Naive thymus-derived CD8-positive, alpha-beta T cell (primary cell): ENCODE data around the gene GALNT4. TPM values are rescaled to one million over a fixed set of nuclear protein-coding genes. Genes with fewer than 3 reads are reported as not detected.

Source experiments
- ATAC-seq, 2 donors: fragments of 150-1000 bp; cut with Tn5 transposase in 1 of 2; sonication (Bioruptor Pico), chemical (Tn5 transposase) in 1 of 2; 1 replicate in 1 of 2; 2 replicates in 1 of 2; pipeline ENCODE4 v1.10.0; 2021; ENCODE audit warnings: mild to moderate bottlenecking in 2 of 2, moderate library complexity in 2 of 2
- POLR2A ChIA-PET: fragments of 350-600 bp; sonication (Branson Sonifier 250); formaldehyde crosslinking; loops from one replicate; lab custom pipeline; 2021; ENCODE audit warnings: antibody characterized with exemption; lab: Charles Lee
- DNase-seq, 10 donors: peaks; one replicate each; pipeline versions ENCODE4 v3.0.0 to v3.0.0-alpha.2; 2020 to 2022
- H3K27ac Mint-ChIP-seq, 10 donors: one replicate each; pipeline ENCODE4 v1.8.0; 2020 to 2022; ENCODE audit warnings: mild to moderate bottlenecking in 10 of 10, mixed read lengths in 10 of 10, moderate library complexity in 4 of 10, inconsistent platforms in 1 of 10
- H3K27me3 Mint-ChIP-seq, 5 donors: one replicate each; pipeline ENCODE4 v1.8.0; 2021 to 2022; ENCODE audit warnings: mixed read lengths in 5 of 5
- H3K36me3 Mint-ChIP-seq, 3 donors: one replicate each; pipeline ENCODE4 v1.8.0; 2020 to 2022; ENCODE audit warnings: mixed read lengths in 3 of 3, mild to moderate bottlenecking in 2 of 3, inconsistent platforms in 1 of 3
- H3K4me1 Mint-ChIP-seq, 4 donors: one replicate each; pipeline ENCODE4 v1.8.0; 2021 to 2022; ENCODE audit warnings: mixed read lengths in 4 of 4
- H3K4me3 Mint-ChIP-seq, 10 donors: one replicate each; pipeline ENCODE4 v1.8.0; 2020 to 2022; ENCODE audit warnings: mild to moderate bottlenecking in 10 of 10, mixed read lengths in 10 of 10, moderate library complexity in 6 of 10, inconsistent platforms in 1 of 10
- H3K9me3 Mint-ChIP-seq, 9 donors: one replicate each; pipeline ENCODE4 v1.8.0; 2020 to 2022; ENCODE audit warnings: mixed read lengths in 9 of 9, mild to moderate bottlenecking in 3 of 9, inconsistent platforms in 1 of 9, moderate library complexity in 1 of 9
- polyA plus RNA-seq, 3 donors: library from polyadenylated mRNA; unstranded; fragments of 300-500 nt; fragmentation: Illumina TruSeq; gene quantifications; one replicate each; pipeline ENCODE4 v1.2.3, GENCODE V29; 2021
- total RNA-seq, 8 experiments: library from RNA in 2 of 8; stranded (reverse) in 2 of 8; gene quantifications; one replicate each; pipeline ENCODE4 v1.2.3 and lab custom pipeline; 2021 to 2026

GALNT4 gene
- total and polyA plus RNA-seq, 5 experiments from 2014 or later = 2.0 to 7.7 (median 2.6) TPM

DNA sequence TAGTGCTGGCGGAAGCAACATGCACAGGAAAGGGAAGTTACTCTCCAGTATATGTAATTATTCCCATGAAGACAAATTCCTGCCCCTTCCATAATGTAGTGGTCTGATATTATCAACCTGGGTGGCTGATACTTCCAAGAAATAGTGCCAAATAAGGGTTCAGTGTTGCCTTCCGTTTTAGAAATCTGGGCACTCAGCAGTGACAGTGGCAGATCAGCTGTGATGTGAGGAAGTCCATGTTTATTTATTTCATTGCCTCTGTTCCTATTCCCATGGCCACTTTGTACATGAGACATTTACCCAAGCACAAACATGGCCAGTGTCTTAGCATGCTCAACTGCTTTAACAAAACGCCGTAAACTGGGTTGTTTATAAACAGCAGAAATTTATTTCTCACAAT lies 21.6 kb upstream of the GALNT4 start:
- Mint-ChIP-seq H3K36me3 (no peaks in the 10 kb centered on the region), H3K27me3 (peaks cover 0 to 2% (median 0%) of the 10 kb centered on the region in 5 donors), H3K27ac (no peak overlapping the region), H3K4me1 (peaks cover 3 to 10% (median 5%) of the 10 kb centered on the region in 4 donors), H3K4me3 (no peak overlapping the region), H3K9me3 (no peaks in the 10 kb centered on the region)
- no peak for ATAC-seq
- POLR2A ChIA-PET = no interaction called here
- no peak for DNase-seq

DNA sequence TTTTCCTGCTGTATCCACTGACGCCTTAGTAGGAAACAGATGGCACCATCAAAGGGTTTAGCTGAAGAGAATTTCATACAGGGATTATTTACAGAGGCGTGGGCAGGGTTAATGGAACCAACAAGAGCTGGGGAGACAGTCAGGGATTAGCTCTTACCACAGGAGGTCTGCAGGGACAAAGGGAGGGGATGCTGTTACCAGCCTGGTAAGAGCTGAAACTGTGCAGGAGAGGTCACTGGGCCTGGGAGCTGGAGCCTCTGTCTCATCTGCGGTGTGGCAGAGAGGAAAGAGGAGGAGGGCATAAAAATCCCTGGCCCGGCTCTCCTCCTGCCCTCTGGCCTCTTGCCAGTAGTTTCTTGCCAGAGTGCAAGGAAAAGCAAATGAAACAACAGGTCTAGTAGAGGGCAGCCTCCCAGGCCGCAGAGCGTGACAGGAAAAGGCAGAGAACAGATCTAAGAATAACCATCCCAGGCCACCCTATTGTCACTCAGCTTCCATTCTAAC lies 20.1 kb upstream of the GALNT4 start:
- Mint-ChIP-seq H3K4me3 (no peak overlapping the region), H3K4me1 (peaks cover 3 to 10% (median 5%) of the 10 kb centered on the region in 4 donors), H3K36me3 (no peaks in the 10 kb centered on the region), H3K27ac (no peak overlapping the region), H3K27me3 (peaks cover 0 to 2% (median 0%) of the 10 kb centered on the region in 5 donors), H3K9me3 (no peaks in the 10 kb centered on the region)
- POLR2A ChIA-PET = interaction anchor here (1.1 kb wide), 1 partner anchor 14 kb away, joined by 3 read pairs; no protein-coding TSS in a partner anchor
- ATAC-seq = no peak
- no peak for DNase-seq

DNA sequence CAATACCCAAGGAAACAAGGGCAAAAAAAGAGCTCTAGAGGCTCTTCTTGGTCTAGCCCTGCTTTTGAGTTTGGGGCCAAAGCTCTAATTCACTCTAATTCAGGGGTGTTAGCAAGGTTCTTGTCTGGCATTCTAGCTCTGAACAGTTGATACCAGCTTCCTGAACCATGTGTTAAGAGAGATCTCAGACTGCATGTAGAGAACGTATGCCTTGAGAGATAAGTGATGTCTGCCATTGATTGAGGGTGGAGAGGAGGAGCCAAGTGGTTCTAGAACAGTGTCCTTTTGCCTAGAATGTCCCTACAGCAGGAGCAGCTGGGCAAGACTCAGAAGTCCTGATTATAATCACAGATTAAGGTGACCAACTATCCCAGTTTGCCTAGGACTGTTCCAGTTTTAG lies 19.4 kb upstream of the GALNT4 start:
- no peaks in the 10 kb centered on the region for H3K9me3 Mint-ChIP-seq
- POLR2A ChIA-PET = interaction anchor here (1.1 to 1.5 kb wide), 2 partner anchors 15 to 165 kb away, joined by 3 to 9 read pairs; partner anchors contain the start of gene ATP2B1
- no peak for DNase-seq
- H3K27ac Mint-ChIP-seq = no peak overlapping the region
- H3K27me3 Mint-ChIP-seq = peaks cover 0 to 2% (median 0%) of the 10 kb centered on the region in 5 donors
- no peaks in the 10 kb centered on the region for H3K36me3 Mint-ChIP-seq
- peaks cover 3 to 10% (median 5%) of the 10 kb centered on the region in 4 donors for H3K4me1 Mint-ChIP-seq
- no peak for ATAC-seq
- no peak overlapping the region for H3K4me3 Mint-ChIP-seq

DNA sequence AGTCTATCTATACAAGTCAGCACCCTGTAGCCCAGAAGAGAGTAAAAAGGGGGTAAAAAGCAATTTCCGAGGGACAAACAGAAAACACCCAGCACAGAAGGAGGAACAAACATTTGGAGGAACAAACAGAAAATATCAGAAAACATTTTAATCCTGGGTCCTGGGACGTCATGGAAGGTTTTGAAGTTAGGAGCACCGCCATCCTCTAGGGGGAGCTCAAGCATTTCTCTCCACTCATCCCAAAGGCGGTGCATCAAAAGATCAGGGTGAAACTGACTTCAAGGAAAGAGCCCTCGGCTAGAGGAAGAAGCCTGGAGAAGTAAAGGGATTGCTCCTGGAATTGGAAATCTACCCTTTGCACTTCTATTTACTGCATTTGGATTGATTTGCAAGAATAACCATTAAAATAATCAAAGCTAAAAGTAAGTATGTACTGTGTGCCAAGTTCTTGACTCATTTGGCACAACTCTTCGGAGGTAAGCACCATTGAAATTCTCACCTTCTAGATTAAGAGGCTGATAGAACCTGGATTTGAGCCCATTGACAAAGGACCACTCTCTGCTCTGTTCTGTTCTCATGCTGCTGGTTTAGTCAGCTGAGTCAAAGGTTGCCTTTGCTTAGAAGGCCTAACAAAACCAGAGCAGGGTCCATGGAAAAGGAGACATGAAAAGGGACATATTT lies 18.5 kb upstream of the GALNT4 start:
- ATAC-seq (peak; percentile 79 to 86), DNase-seq (peak; percentile 28 to 78 (median 58))
- H3K4me3 Mint-ChIP-seq = no peak overlapping the region
- peaks cover 3 to 10% (median 5%) of the 10 kb centered on the region in 4 donors for H3K4me1 Mint-ChIP-seq
- H3K9me3 Mint-ChIP-seq = no peaks in the 10 kb centered on the region
- H3K27me3 Mint-ChIP-seq = peaks cover 0 to 2% (median 0%) of the 10 kb centered on the region in 5 donors
- H3K36me3 Mint-ChIP-seq = no peaks in the 10 kb centered on the region
- H3K27ac Mint-ChIP-seq = peak overlapping the region in 2 of 10 donors; percentile 31 to 40
- POLR2A ChIA-PET = interaction anchor here (1.5 kb wide), 1 partner anchor 166 kb away, joined by 9 read pairs; the partner anchor contains the start of gene ATP2B1

DNA sequence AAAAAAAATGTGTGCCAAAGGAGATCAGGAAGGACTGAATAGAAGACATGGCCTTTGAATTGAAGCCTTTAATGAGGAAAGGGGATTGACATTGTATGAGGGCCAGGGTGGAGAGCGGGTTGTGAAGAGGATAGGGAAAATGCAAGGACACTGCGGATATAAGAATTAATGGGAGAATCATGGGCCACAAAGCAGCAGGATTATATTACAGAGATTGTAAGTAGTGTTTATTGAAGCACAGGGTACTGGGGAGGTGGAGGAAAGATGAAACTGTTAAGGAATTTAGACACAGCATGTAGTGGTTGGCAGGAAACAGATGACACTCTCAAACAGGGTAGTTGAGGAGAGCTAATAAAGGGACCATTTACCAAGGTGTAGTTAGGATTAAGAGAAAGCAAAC lies 17.6 kb upstream of the GALNT4 start:
- POLR2A ChIA-PET = no interaction called here
- peaks cover 3 to 10% (median 5%) of the 10 kb centered on the region in 4 donors for H3K4me1 Mint-ChIP-seq
- H3K27ac Mint-ChIP-seq = no peak overlapping the region
- H3K9me3 Mint-ChIP-seq = no peaks in the 10 kb centered on the region
- ATAC-seq = no peak
- DNase-seq = no peak
- H3K4me3 Mint-ChIP-seq = no peak overlapping the region
- H3K36me3 Mint-ChIP-seq = no peaks in the 10 kb centered on the region
- no peaks in the 10 kb centered on the region for H3K27me3 Mint-ChIP-seq

DNA sequence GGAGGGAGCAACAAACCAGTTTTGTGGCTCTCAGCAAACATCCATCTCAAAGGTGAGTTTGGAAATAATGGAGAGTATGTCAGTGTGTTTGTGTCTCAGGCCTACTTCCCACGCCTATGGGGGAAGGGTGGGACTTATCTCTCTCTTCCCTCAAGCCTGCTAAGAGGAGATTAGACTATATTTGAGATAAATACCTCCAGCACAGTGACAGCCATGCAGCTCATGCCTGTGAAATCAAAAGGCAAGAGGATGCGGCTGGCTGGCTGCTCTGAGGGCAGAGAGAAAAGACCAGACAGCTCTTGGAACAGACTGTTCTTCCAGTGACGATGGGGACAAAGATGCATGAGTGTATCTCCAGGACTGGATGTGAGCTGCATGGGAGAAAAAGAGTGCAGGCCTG lies 16.0 kb upstream of the GALNT4 start:
- Mint-ChIP-seq H3K27me3 (no peaks in the 10 kb centered on the region), H3K4me1 (peaks cover 3 to 10% (median 5%) of the 10 kb centered on the region in 4 donors), H3K27ac (peak overlapping the region in 1 of 10 donors; percentile 36), H3K9me3 (no peaks in the 10 kb centered on the region), H3K36me3 (no peaks in the 10 kb centered on the region), H3K4me3 (no peak overlapping the region)
- POLR2A ChIA-PET = no interaction called here
- DNase-seq (no peak), ATAC-seq (no peak)

DNA sequence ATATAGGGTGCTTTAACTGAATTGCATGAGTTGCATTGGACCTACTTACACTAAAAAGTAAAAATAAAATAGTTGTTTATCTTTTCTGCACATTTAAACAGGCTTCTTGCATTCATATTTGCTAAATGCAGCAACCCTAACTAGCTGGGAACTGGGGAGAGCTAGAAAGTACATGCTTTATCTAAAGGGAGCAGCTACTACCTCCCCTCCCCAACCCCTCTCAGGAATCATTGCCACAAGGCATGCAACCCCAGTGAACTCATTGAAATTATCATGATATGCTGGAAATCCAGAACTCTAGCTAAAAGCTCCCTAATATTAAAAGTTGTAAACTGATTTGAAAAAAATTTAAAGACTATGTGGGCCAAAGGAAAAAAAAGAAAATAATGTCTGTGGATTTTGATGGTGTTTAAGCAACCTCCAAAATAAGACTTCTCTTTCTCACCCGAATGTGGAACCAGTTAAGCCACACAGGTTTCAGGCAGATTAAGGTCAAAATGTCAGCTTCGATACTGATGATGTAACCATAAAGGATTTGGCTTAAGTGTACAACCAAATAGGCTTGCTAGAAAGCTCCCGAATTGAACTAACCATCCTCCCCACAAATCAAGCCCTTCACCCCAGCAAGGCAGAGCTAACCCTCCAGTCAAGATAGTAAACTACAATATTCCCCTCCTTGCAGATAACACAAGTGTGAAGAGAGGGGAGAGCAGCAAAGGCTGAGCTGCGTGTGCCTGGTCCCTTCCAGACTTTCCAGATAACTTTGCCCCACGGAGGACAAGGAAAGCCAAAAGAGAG lies 15.0 kb upstream of the GALNT4 start:
- no peak overlapping the region for H3K27ac Mint-ChIP-seq
- H3K4me3 Mint-ChIP-seq = no peak overlapping the region
- H3K27me3 Mint-ChIP-seq = no peaks in the 10 kb centered on the region
- H3K4me1 Mint-ChIP-seq = peaks cover 3 to 10% (median 5%) of the 10 kb centered on the region in 4 donors
- no peaks in the 10 kb centered on the region for H3K9me3 Mint-ChIP-seq
- ATAC-seq = no peak
- DNase-seq = no peak
- H3K36me3 Mint-ChIP-seq = no peaks in the 10 kb centered on the region
- POLR2A ChIA-PET = no interaction called here

DNA sequence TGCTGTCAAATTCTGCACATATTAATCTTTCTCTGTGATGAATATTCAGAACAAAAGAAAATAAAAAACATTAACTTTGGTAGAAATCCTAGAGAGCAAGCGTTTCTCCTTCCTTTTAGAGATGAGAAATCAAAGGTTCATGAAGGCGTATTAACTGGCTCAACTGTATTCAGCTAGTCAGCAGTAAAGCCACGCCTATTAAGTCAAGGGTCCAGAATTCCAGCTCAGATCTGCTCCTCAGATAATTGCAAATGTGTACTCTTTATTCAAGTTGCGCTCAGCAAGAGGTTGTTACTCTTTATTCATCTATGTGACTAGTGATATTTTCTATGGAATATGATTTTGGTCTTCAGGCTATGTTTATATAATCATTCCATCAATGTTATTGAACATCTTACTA lies 14.3 kb upstream of the GALNT4 start:
- H3K4me3 Mint-ChIP-seq = no peak overlapping the region
- ATAC-seq = no peak
- H3K27me3 Mint-ChIP-seq = no peaks in the 10 kb centered on the region
- no peak overlapping the region for H3K27ac Mint-ChIP-seq
- POLR2A ChIA-PET = no interaction called here
- no peak for DNase-seq
- no peaks in the 10 kb centered on the region for H3K9me3 Mint-ChIP-seq
- no peaks in the 10 kb centered on the region for H3K36me3 Mint-ChIP-seq
- H3K4me1 Mint-ChIP-seq = peaks cover 2 to 10% (median 5%) of the 10 kb centered on the region in 4 donors

DNA sequence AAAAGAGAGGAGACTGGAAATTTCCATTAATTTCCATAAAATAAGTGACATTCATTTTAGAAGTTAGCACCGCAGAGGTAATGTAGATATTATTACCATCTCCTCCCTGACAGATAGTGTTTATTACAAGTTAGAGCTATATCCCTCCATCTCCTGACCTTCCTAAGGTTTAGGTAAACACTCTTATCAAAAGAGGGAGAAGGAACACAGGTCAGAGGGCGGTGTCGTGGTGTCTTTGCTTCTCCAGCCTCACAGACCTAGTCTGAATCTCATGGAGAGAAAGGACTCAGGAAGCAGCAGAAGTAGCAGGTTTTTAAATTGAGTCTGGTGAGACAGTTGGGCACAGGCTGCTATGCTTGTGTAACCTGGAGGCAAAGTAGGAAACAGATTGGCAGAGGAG lies 12.8 kb upstream of the GALNT4 start:
- POLR2A ChIA-PET = no interaction called here
- peaks cover 0 to 1% (median under 1%) of the 10 kb centered on the region in 4 donors for H3K4me1 Mint-ChIP-seq
- no peak for ATAC-seq
- no peaks in the 10 kb centered on the region for H3K36me3 Mint-ChIP-seq
- no peak overlapping the region for H3K4me3 Mint-ChIP-seq
- H3K27me3 Mint-ChIP-seq = no peaks in the 10 kb centered on the region
- no peaks in the 10 kb centered on the region for H3K9me3 Mint-ChIP-seq
- no peak for DNase-seq
- H3K27ac Mint-ChIP-seq = peak overlapping the region in 1 of 10 donors; percentile 20

DNA sequence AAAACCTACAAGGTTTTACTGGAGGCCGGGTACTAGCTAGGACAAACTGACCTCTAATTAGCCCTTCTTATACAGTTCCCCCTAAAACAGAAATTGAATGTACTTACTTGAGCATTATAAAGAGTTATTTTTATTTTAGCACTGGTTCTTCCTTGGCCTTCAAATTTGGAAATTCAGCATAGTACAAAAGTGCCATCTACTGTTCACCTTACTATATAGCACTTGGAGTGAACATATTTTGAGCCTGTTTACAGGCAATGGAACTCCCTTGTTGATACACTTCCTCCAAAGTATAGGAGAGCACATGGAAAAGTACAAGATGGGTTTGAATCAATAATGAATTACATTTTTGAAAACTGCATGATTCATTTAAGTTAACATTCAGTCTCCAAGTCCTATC lies 5.1 kb upstream of the GALNT4 start:
- Mint-ChIP-seq H3K27ac (peak overlapping the region in 2 of 10 donors; percentile 21 to 60), H3K27me3 (no peaks in the 10 kb centered on the region), H3K9me3 (no peaks in the 10 kb centered on the region), H3K4me3 (no peak overlapping the region), H3K36me3 (peaks cover 0 to 2% (median 0%) of the 10 kb centered on the region in 3 donors), H3K4me1 (peaks cover 7 to 31% (median 24%) of the 10 kb centered on the region in 4 donors)
- POLR2A ChIA-PET = no interaction called here
- ATAC-seq = peak in 1 of 2 donors; percentile 21
- peak in 3 of 10 donors; percentile 52 to 61 (median 59) for DNase-seq

DNA sequence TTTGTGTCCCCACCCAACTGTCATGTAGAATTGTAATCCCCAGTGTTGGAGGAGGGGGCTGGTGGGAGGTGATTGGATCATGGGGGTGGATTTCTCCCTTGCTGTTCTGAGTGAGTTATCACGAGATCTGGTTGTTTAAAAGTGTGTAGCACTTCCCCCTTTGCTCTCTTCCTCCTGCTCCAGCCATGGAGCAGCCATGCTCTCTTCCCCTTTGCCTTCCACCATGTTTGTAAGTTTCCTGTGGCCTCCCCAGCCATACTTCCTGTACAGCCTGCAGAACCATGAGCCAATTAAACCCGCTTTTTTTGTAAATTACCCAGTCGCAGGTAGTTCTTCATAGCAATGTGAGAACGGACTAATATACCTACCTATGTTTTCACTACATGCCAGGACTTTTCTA lies 3.8 kb upstream of the GALNT4 start:
- Mint-ChIP-seq H3K36me3 (peaks cover 0 to 6% (median 6%) of the 10 kb centered on the region in 3 donors), H3K4me1 (peaks cover 14 to 42% (median 36%) of the 10 kb centered on the region in 4 donors), H3K9me3 (no peaks in the 10 kb centered on the region), H3K4me3 (peak overlapping the region in 1 of 10 donors; percentile 19), H3K27me3 (no peaks in the 10 kb centered on the region), H3K27ac (peak overlapping the region in 2 of 10 donors; percentile 6 to 46)
- ATAC-seq (no peak), DNase-seq (no peak)
- POLR2A ChIA-PET = no interaction called here

DNA sequence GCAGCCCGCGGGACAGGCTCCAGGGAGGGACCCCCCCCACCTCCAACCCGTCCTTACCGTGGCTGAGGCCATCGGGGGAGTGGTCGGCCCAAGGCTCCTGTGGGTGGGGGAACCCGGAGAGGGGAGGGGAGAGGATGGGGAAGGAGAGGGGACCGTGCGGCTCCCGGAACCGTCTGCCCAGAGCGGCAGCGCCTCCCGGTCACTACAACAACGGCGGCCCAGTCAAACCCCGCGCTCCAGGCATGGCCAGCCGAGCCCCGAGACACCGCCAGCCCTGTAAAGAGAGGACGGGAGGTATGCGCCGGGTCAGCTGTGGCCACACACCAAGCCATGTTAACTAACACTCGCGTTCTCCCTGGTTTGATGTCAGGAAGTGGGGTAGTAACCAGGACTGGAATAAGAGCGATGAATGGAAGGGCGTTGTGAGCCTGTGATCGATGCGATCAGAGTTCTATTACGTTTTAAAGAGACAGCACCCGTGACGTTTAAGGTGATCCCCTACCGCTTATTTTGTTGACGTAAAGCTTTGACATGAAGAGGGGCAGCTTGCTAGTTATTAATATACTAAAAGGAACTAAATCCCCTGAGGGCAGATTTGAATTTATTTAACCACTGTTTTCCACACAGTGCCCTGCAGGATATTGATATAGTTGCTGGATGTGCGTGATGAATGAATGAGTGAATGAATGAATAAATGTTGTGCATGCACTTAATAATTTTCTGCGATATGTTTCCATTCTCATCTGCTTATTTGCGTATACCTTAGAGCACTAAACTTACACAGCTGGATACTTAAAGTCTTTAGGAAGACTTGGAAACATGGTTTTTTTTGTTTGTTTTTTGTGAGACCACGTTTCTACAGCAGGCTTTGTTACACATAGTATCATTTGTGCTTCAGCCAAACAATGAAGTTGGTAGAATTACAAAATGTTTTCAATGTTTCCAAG lies 1.5 kb upstream of the GALNT4 start, which contains the start of gene POC1B:
POC1B (minus strand) TSS at position 224 of the 947 bp plus-strand sequence; CDS start at position 72, 152 bp downstream.
- Mint-ChIP-seq H3K4me3 (peak within 1 kb of the TSS; percentile 83 to 99 (median 96)), H3K4me1 (peaks cover 26 to 66% (median 58%) of the 10 kb centered on the region in 4 donors), H3K36me3 (peaks cover 7 to 20% (median 14%) of the 10 kb centered on the region in 3 donors), H3K27ac (peak within 1 kb of the TSS; percentile 82 to 96 (median 94)), H3K27me3 (no peaks in the 10 kb centered on the region), H3K9me3 (no peaks in the 10 kb centered on the region)
- DNase-seq (peak; percentile 28 to 76 (median 56)), ATAC-seq (peak; percentile 52 to 63)
- POLR2A ChIA-PET = interaction anchor here (0.6 to 2.6 kb wide), 10 partner anchors 56 to 1384 kb away, joined by 3 to 14 read pairs (median 4); partner anchors contain the start of genes ATP2B1 and DUSP6
